H1 (cell line): ENCODE results near the gene TAS2R38.

ENCODE experiments used
- ATF3 ChIP-seq: IDR thresholded peaks from 2 replicates; pipeline ENCODE4 v1.6.1; 2011; ENCODE audit warnings: low read depth, mild to moderate bottlenecking, low read length; ENCODE audit not compliant: insufficient read depth
- CHD1 ChIP-seq: IDR thresholded peaks from 2 replicates; pipeline ENCODE4 v1.6.1; 2012; ENCODE audit warnings: low read depth, low read length, improper control_type of control experiment
- NANOG ChIP-seq: IDR thresholded peaks from 2 replicates; pipeline ENCODE4 v1.6.1; 2011; ENCODE audit warnings: low read length, low read depth, mild to moderate bottlenecking, inconsistent platforms; ENCODE audit not compliant: insufficient read depth, poor library complexity, severe bottlenecking
- POLR2A ChIP-seq, 2 experiments: IDR thresholded peaks; 1 replicate in 1 of 2; 2 replicates in 1 of 2; pipeline ENCODE4 v1.6.1; 2011; ENCODE audit warnings: low read depth in 2 of 2, low read length in 2 of 2, mild to moderate bottlenecking in 2 of 2; ENCODE audit errors: control extremely low read depth in 1 of 2
- POLR2AphosphoS5 ChIP-seq: IDR thresholded peaks from 2 replicates; pipeline ENCODE4 v1.6.1; 2011; ENCODE audit warnings: low read depth, low read length
- RAD21 ChIP-seq, 2 experiments: IDR thresholded peaks in 1 of 2; conservative IDR thresholded peaks in 1 of 2; 2 replicates each; pipeline ENCODE4 v1.6.1; 2011; ENCODE audit warnings: low read depth in 2 of 2, low read length in 2 of 2, improper control_type of control experiment in 1 of 2, inconsistent platforms in 1 of 2, mild to moderate bottlenecking in 1 of 2, moderate library complexity in 1 of 2
- RFX5 ChIP-seq: IDR thresholded peaks from 2 replicates; pipeline ENCODE4 v1.6.1; 2011; ENCODE audit warnings: low read depth, low read length, improper control_type of control experiment, borderline replicate concordance
- RXRA ChIP-seq: IDR thresholded peaks from 2 replicates; pipeline ENCODE4 v1.6.1; 2011; ENCODE audit warnings: low read depth, mild to moderate bottlenecking, low read length, moderate library complexity; ENCODE audit not compliant: insufficient read depth
- SP4 ChIP-seq: IDR thresholded peaks from 2 replicates; pipeline ENCODE4 v1.6.1; 2012; ENCODE audit warnings: low read length, inconsistent platforms
- TAF1 ChIP-seq: IDR thresholded peaks from 2 replicates; pipeline ENCODE4 v1.6.1; 2011; ENCODE audit warnings: mild to moderate bottlenecking, low read depth, low read length
- TF ChIP-seq, protein P1 (sequence below): IDR thresholded peaks from 2 replicates; pipeline ENCODE4 v1.6.1; 2012; ENCODE audit warnings: low read length, inconsistent platforms
- TF ChIP-seq, protein P2 (sequence below), 3 experiments: IDR thresholded peaks; 1 replicate in 2 of 3; 2 replicates in 1 of 3; pipeline versions ENCODE4 v1.5.1 to v1.6.1; 2011; ENCODE audit warnings: low read length in 3 of 3, mild to moderate bottlenecking in 3 of 3, inconsistent platforms in 2 of 3, low read depth in 1 of 3, moderate library complexity in 1 of 3; ENCODE audit not compliant: insufficient read depth in 1 of 3; ENCODE audit errors: control extremely low read depth in 1 of 3

GRCh38 chr7:141956084-141956483 is 17.5 kb downstream of the TAS2R38 start:
- no peak for TF ChIP-seq POLR2AphosphoS5
- TF ChIP-seq, protein P1, sequence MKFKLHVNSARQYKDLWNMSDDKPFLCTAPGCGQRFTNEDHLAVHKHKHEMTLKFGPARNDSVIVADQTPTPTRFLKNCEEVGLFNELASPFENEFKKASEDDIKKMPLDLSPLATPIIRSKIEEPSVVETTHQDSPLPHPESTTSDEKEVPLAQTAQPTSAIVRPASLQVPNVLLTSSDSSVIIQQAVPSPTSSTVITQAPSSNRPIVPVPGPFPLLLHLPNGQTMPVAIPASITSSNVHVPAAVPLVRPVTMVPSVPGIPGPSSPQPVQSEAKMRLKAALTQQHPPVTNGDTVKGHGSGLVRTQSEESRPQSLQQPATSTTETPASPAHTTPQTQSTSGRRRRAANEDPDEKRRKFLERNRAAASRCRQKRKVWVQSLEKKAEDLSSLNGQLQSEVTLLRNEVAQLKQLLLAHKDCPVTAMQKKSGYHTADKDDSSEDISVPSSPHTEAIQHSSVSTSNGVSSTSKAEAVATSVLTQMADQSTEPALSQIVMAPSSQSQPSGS, result no peak
- TF ChIP-seq POLR2A (IDR thresholded peaks at IDR 0.05; ENCODE audit: control extremely low read depth in 1 of 2, low read depth in 2 of 2, low read length in 2 of 2), result no peak
- TF ChIP-seq NANOG, result no peak
- TF ChIP-seq TAF1, result no peak
- TF ChIP-seq, protein P2, sequence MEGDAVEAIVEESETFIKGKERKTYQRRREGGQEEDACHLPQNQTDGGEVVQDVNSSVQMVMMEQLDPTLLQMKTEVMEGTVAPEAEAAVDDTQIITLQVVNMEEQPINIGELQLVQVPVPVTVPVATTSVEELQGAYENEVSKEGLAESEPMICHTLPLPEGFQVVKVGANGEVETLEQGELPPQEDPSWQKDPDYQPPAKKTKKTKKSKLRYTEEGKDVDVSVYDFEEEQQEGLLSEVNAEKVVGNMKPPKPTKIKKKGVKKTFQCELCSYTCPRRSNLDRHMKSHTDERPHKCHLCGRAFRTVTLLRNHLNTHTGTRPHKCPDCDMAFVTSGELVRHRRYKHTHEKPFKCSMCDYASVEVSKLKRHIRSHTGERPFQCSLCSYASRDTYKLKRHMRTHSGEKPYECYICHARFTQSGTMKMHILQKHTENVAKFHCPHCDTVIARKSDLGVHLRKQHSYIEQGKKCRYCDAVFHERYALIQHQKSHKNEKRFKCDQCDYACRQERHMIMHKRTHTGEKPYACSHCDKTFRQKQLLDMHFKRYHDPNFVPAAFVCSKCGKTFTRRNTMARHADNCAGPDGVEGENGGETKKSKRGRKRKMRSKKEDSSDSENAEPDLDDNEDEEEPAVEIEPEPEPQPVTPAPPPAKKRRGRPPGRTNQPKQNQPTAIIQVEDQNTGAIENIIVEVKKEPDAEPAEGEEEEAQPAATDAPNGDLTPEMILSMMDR (IDR thresholded peaks at IDR 0.05; ENCODE audit: control extremely low read depth in 1 of 3, insufficient read depth in 1 of 3, low read depth in 1 of 3, low read length in 3 of 3), result no peak
- no peak for TF ChIP-seq CHD1
- TF ChIP-seq SP4, result no peak
- no peak for TF ChIP-seq RFX5
- TF ChIP-seq RXRA, result no peak
- TF ChIP-seq RAD21 (IDR thresholded peaks at IDR 0.05 in 1 of 2, conservative IDR thresholded peaks at IDR 0.05 in 1 of 2; ENCODE audit: low read depth in 2 of 2, low read length in 2 of 2), result no peak
- no peak for TF ChIP-seq ATF3
